ENCODE results near the gene POFUT2. TPM values are rescaled to one million over a fixed set of nuclear protein-coding genes. Genes with fewer than 3 reads are reported as not detected.

Gene POFUT2
- total RNA-seq, 1 donor from 2014 or later = 9.0 TPM

GRCh38 chr21:45281411-45282282, 6.0 kb downstream of the POFUT2 start:
- Histone ChIP-seq H3K36me3 (ENCODE audit: control insufficient read depth, insufficient read depth, low read length) (peaks cover 29% of the 10 kb centered on the region), H3K27me3 (ENCODE audit: control insufficient read depth, insufficient read depth, low read length) (no peaks in the 10 kb centered on the region), H3K4me3 (ENCODE audit: low read depth, low read length) (no peak overlapping the region)
- no peak for DNase-seq (ENCODE audit: low read depth)
- TF ChIP-seq CTCF (IDR thresholded peaks at IDR 0.05; ENCODE audit: insufficient read depth, low read length, severe bottlenecking) = no peak
- no peak for FAIRE-seq

GRCh38 chr21:45280969-45281368, 6.7 kb downstream of the POFUT2 start:
- DNase-seq (ENCODE audit: low read depth) (no peak), FAIRE-seq (no peak)
- no peaks in the 10 kb centered on the region for H3K27me3 ChIP-seq (ENCODE audit: control insufficient read depth, insufficient read depth, low read length)
- TF ChIP-seq CTCF (IDR thresholded peaks at IDR 0.05; ENCODE audit: insufficient read depth, low read length, severe bottlenecking) = no peak
- peaks cover 29% of the 10 kb centered on the region for H3K36me3 ChIP-seq (ENCODE audit: control insufficient read depth, insufficient read depth, low read length)
- H3K4me3 ChIP-seq (ENCODE audit: low read depth, low read length) = no peak overlapping the region

- Histone ChIP-seq H3K27me3 (ENCODE audit: control insufficient read depth, insufficient read depth, low read length) (no peaks in the 10 kb centered on the region), H3K36me3 (ENCODE audit: control insufficient read depth, insufficient read depth, low read length) (peaks cover 24% of the 10 kb centered on the region), H3K4me3 (ENCODE audit: low read depth, low read length) (no peak overlapping the region)
- DNase-seq (ENCODE audit: low read depth) (no peak), FAIRE-seq (peak; percentile 47)
- TF ChIP-seq CTCF (IDR thresholded peaks at IDR 0.05; ENCODE audit: insufficient read depth, low read length, severe bottlenecking) = no peak
These were observed 7.4 kb downstream of the POFUT2 start for GRCh38 chr21:45280178-45280821.

GRCh38 chr21:45279446-45280177, 8.1 kb downstream of the POFUT2 start:
- FAIRE-seq (peak; percentile 79), DNase-seq (ENCODE audit: low read depth) (no peak)
- no peak for TF ChIP-seq CTCF (IDR thresholded peaks at IDR 0.05; ENCODE audit: insufficient read depth, low read length, severe bottlenecking)
- Histone ChIP-seq H3K27me3 (ENCODE audit: control insufficient read depth, insufficient read depth, low read length) (no peaks in the 10 kb centered on the region), H3K36me3 (ENCODE audit: control insufficient read depth, insufficient read depth, low read length) (peaks cover 20% of the 10 kb centered on the region), H3K4me3 (ENCODE audit: low read depth, low read length) (no peak overlapping the region)

GRCh38 chr21:45278156-45278911, 9.4 kb downstream of the POFUT2 start:
- no peaks in the 10 kb centered on the region for H3K27me3 ChIP-seq (ENCODE audit: control insufficient read depth, insufficient read depth, low read length)
- H3K4me3 ChIP-seq (ENCODE audit: low read depth, low read length) = no peak overlapping the region
- FAIRE-seq (no peak), DNase-seq (ENCODE audit: low read depth) (no peak)
- no peak for TF ChIP-seq CTCF (IDR thresholded peaks at IDR 0.05; ENCODE audit: insufficient read depth, low read length, severe bottlenecking)
- peaks cover 17% of the 10 kb centered on the region for H3K36me3 ChIP-seq (ENCODE audit: control insufficient read depth, insufficient read depth, low read length)

Data from bronchial epithelial cell (primary cell).